ENCODE measurements around the gene DEPDC1.
"Not testable (repeated sequence)": the region's sequence is repeated elsewhere in the genome, so short reads cannot be mapped to it uniquely, and the experiment has no call there.

The DEPDC1 gene

DNA sequence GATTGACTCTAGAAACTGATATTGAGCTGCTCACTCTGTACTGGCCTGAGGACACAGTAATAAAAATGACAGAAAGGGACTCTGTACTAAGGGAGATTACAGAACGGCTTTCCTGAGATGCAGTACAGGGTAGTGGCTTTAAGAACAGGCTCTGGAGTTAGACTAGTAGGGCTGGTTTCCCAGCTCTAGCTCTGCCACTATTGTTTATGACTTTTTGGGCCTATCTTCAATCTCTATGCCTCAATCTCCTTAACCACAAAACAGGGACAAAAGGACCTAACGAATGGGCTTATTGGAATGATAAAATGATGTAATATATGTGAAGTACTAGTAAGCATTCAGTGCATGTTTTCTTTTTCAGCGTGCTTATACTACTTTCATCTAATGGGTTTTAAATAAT is 1.4 kb downstream of the DEPDC1 start:
- Mint-ChIP-seq H3K4me3 (peak overlapping the region; percentile 96), H3K9me3 (peaks cover 5% of the 10 kb centered on the region), H3K27me3 (ENCODE audit: low read depth) (peaks cover 19% of the 10 kb centered on the region), H3K36me3 (ENCODE audit: low read depth) (peaks cover 26% of the 10 kb centered on the region), H3K4me1 (ENCODE audit: low read depth) (peaks cover 39% of the 10 kb centered on the region), H3K27ac (peak overlapping the region; percentile 91)
- DNase-seq (ENCODE audit: low spot score) = no peak

DNA sequence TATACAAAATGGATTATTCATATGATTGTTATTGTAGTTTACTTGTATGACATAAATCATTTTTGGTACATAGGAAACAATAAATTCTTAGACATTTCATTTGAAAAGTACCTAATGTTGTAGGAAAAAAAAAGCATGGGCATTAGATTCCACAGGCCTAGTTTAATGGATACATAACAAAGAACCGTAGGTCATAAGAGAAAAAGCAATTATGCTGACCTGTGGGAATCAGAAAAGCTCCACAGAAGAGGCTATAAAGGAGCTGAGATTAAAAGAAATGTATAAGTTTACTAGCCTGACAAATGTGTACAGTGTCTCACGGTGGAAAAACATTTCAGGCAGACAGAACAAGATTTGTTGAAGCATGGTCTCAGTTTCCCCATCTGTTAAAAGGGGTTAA is 3.7 kb downstream of the DEPDC1 start:
- H3K27me3 Mint-ChIP-seq (ENCODE audit: low read depth) = peaks cover 6% of the 10 kb centered on the region
- peaks cover 40% of the 10 kb centered on the region for H3K36me3 Mint-ChIP-seq (ENCODE audit: low read depth)
- no peak for DNase-seq (ENCODE audit: low spot score)
- peaks cover 10% of the 10 kb centered on the region for H3K9me3 Mint-ChIP-seq
- H3K27ac Mint-ChIP-seq = no peak overlapping the region
- peaks cover 39% of the 10 kb centered on the region for H3K4me1 Mint-ChIP-seq (ENCODE audit: low read depth)
- no peak overlapping the region for H3K4me3 Mint-ChIP-seq

DNA sequence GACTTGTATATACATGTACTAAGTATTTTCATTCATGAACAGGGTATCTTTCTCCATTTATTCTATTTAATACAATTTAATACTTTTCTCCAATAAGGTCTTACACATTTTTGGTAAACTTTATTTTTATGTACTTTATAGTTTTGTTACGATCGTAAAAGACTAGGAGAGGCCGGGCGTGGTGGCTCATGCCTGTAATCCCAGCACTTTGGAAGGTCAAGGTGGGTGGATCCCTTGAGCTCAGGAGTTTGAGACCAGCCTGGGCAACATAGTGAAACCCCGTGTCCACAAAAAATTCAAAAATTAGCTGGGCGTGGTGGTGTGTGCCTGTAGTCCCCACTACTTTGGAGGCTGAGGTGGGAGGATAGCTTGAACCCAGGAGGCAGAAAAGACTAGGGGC is 4.6 kb downstream of the DEPDC1 start:
- not testable (repeated sequence) for DNase-seq (ENCODE audit: low spot score); H3K27ac Mint-ChIP-seq; H3K9me3 Mint-ChIP-seq; H3K27me3 Mint-ChIP-seq (ENCODE audit: low read depth)
- peak overlapping the region; percentile 3 for H3K4me3 Mint-ChIP-seq
- peaks cover 47% of the 10 kb centered on the region for H3K36me3 Mint-ChIP-seq (ENCODE audit: low read depth)
- H3K4me1 Mint-ChIP-seq (ENCODE audit: low read depth) = peaks cover 37% of the 10 kb centered on the region

DNA sequence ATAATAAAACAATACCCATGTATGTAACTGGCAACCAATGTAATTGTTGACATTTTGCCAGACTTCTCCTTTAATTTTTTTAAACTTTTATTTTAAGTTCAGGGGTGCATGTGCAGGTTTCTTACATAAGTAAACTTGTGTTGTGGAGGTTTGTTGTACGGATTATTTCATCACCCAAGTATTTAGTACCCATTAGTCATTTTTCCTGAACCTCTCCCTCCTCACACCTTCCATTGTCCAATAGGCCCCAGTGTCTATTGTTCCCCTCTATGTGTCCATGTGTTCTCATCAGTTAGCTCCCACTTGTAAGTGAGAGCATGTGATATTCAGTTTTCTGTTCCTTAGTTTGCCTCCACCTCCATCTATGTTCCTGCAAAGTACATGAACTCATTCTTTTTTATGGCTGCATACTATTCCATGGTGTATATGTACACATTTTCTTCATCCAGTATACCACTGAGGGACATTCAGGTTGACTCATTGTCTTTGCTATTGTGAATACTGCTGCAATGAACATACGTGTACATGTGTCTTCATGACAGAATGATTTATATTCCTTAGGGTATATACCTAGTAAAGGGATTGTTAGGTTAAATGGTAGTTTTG is 6.7 kb downstream of the DEPDC1 start:
- peaks cover 53% of the 10 kb centered on the region for H3K36me3 Mint-ChIP-seq (ENCODE audit: low read depth)
- H3K4me1 Mint-ChIP-seq (ENCODE audit: low read depth) = peaks cover 35% of the 10 kb centered on the region
- no peaks in the 10 kb centered on the region for H3K27me3 Mint-ChIP-seq (ENCODE audit: low read depth)
- H3K4me3 Mint-ChIP-seq = no peak overlapping the region
- H3K9me3 Mint-ChIP-seq = peaks cover 10% of the 10 kb centered on the region
- no peak for DNase-seq (ENCODE audit: low spot score)
- no peak overlapping the region for H3K27ac Mint-ChIP-seq

DNA sequence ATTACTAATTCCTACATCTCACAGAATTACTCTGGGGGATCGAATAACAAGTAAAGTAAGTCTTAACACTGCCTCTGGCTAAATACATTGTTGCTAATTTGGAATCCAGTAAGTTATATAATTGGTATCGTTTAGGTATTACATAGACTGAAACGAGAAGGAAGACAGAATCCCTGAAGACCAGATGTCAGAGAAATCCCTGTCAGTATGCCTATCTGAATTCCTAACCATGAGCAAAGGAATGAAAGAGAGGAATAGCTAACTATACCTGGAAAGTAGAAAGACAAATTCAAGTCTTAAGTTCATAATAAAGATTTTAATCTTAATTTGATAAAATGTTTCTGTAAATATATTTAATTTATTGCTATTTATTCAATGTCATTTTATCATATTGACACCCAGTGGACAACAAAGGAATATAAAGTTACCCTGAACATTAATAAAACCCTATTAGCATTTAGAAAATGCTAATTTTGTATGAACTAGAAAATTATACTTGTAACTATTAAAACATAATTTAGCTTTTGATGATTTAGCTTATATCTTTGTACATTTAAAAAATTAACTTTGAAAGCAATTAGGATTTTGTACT is 11.4 kb downstream of the DEPDC1 start:
- Mint-ChIP-seq H3K36me3 (ENCODE audit: low read depth) (peaks cover 55% of the 10 kb centered on the region), H3K27me3 (ENCODE audit: low read depth) (no peaks in the 10 kb centered on the region), H3K4me1 (ENCODE audit: low read depth) (peaks cover 13% of the 10 kb centered on the region), H3K9me3 (peaks cover 4% of the 10 kb centered on the region), H3K4me3 (no peak overlapping the region), H3K27ac (no peak overlapping the region)
- DNase-seq (ENCODE audit: low spot score) = no peak

DNA sequence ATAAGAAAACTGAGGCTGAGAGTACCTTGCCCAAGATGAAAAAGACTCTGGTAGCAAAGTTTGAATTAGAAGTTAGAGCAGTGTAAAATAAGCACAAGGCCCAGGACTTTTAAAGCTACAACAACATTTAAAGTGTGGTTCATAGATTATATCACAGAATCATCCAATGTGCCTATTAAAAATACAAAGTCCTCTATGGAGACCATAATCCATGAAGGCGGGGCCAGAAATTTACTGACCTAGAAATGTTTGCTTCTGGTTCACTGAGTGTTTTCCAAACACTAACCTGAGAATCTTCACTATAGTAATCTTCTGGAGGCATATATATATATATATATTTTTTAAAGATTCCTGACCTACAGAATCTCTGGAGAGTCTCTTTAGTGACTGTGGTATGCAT is 12.3 kb downstream of the DEPDC1 start:
- H3K9me3 Mint-ChIP-seq = no peaks in the 10 kb centered on the region
- peaks cover 13% of the 10 kb centered on the region for H3K4me1 Mint-ChIP-seq (ENCODE audit: low read depth)
- H3K27ac Mint-ChIP-seq = no peak overlapping the region
- peaks cover 54% of the 10 kb centered on the region for H3K36me3 Mint-ChIP-seq (ENCODE audit: low read depth)
- H3K4me3 Mint-ChIP-seq = no peak overlapping the region
- no peak for DNase-seq (ENCODE audit: low spot score)
- H3K27me3 Mint-ChIP-seq (ENCODE audit: low read depth) = no peaks in the 10 kb centered on the region

DNA sequence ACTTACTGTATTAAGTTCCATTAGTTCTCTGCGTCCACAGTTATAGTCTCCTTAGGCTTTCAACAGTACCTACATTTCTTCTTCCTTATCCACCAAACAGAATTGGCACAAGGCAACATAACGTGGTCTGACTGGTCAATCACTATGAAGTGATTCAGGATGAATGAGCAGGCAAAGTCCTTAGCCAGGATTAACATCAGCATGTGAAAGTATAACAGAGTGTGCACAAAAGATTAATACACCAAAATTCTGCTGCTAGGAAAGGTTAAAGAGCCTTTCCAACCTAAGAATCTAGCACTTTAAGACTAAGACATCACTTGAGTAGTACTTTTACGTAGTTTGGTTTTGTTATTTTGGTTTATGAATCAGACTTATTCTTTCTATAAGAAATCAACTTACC is 15.8 kb downstream of the DEPDC1 start:
- no peak overlapping the region for H3K27ac Mint-ChIP-seq
- no peak overlapping the region for H3K4me3 Mint-ChIP-seq
- no peaks in the 10 kb centered on the region for H3K27me3 Mint-ChIP-seq (ENCODE audit: low read depth)
- H3K4me1 Mint-ChIP-seq (ENCODE audit: low read depth) = peaks cover 3% of the 10 kb centered on the region
- DNase-seq (ENCODE audit: low spot score) = no peak
- H3K9me3 Mint-ChIP-seq = no peaks in the 10 kb centered on the region
- peaks cover 51% of the 10 kb centered on the region for H3K36me3 Mint-ChIP-seq (ENCODE audit: low read depth)

DNA sequence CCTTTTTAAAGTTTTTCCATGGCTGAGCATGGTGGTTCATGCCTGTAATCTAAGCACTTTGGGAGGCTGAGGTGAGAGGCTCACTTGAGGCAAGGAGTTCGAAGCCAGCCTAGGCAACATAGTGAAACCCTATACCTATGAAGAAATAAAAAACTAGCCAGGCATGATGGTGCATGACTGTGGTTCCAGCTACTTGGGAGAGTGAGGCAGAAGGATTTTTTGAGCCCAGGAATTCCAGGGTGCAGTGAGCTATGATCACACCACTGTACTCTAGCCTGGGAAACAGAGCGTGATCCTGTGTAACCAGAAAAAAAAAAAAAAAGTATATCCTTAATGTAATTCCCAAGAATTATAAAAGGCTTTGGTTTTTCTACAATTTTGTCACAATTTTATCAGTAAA is 17.4 kb downstream of the DEPDC1 start:
- no peak overlapping the region for H3K27ac Mint-ChIP-seq
- peaks cover 3% of the 10 kb centered on the region for H3K4me1 Mint-ChIP-seq (ENCODE audit: low read depth)
- no peak for DNase-seq (ENCODE audit: low spot score)
- no peaks in the 10 kb centered on the region for H3K9me3 Mint-ChIP-seq
- peaks cover 45% of the 10 kb centered on the region for H3K36me3 Mint-ChIP-seq (ENCODE audit: low read depth)
- no peaks in the 10 kb centered on the region for H3K27me3 Mint-ChIP-seq (ENCODE audit: low read depth)
- no peak overlapping the region for H3K4me3 Mint-ChIP-seq

DNA sequence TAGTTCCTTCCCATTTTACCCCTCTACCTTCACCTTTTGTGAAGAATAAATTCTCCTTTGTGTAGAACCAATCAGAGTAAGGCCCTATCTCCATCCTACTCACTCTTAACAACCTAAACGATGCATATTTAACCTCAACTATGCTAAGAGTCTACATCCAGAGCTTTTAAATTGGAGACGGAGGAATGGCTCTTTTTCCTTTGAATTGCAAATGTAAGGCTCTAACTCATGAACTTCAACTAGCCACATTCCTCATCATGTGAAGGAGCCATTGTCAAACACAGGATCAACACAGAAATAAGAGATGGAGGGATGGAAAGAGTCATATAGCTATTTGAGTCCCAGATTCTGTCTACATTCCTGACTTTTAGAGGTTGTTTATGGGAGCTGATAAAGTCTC is 18.2 kb downstream of the DEPDC1 start:
- Mint-ChIP-seq H3K27ac (no peak overlapping the region), H3K27me3 (ENCODE audit: low read depth) (no peaks in the 10 kb centered on the region), H3K36me3 (ENCODE audit: low read depth) (peaks cover 45% of the 10 kb centered on the region), H3K9me3 (no peaks in the 10 kb centered on the region), H3K4me3 (no peak overlapping the region), H3K4me1 (ENCODE audit: low read depth) (peaks cover 3% of the 10 kb centered on the region)
- DNase-seq (ENCODE audit: low spot score) = no peak

DNA sequence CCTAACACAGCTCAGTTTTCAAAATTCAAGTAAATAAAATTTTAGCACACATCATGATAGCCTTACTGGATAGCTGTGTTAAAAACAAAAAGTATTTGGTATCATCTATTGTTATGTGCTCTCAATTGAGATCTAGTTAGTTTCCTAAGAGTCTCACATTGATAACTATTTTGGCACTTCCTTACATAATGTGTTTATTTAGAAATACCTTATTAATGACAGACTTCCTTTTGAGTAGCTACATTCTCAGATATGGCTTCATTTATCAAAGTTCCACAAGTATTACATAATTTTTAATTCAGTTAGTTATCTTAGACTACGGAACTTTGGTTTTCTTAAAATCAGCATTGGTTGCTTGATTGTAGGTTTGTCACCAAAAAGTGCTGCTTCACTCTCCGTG is 20.3 kb downstream of the DEPDC1 start:
- H3K36me3 Mint-ChIP-seq (ENCODE audit: low read depth) = peaks cover 31% of the 10 kb centered on the region
- DNase-seq (ENCODE audit: low spot score); H3K27ac Mint-ChIP-seq; H3K9me3 Mint-ChIP-seq; H3K27me3 Mint-ChIP-seq (ENCODE audit: low read depth); H3K4me3 Mint-ChIP-seq; H3K4me1 Mint-ChIP-seq (ENCODE audit: low read depth): not testable (repeated sequence)

DNA sequence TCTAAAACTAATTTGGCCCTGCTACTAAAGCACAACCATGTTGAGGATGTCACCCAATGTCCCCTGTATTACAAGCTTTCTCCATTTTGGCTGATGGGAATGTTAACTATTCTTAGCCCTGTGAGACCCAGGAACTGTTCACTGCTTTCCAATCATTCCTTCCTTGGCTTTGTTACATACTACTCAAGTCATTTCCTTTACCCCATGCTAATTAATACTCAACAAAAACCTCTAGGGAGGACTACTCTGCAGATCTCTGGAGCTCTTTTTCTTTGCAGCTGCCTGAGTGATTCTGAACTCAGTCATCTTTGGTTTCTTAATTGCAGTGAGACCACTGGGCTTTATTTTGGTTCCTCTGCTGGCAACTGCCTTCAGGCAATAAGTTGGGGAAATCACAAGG is 23.8 kb downstream of the DEPDC1 start:
- Mint-ChIP-seq H3K4me3 (no peak overlapping the region), H3K36me3 (ENCODE audit: low read depth) (peaks cover 13% of the 10 kb centered on the region), H3K27me3 (ENCODE audit: low read depth) (no peaks in the 10 kb centered on the region), H3K9me3 (no peaks in the 10 kb centered on the region), H3K4me1 (ENCODE audit: low read depth) (no peaks in the 10 kb centered on the region), H3K27ac (no peak overlapping the region)
- DNase-seq (ENCODE audit: low spot score) = no peak

DNA sequence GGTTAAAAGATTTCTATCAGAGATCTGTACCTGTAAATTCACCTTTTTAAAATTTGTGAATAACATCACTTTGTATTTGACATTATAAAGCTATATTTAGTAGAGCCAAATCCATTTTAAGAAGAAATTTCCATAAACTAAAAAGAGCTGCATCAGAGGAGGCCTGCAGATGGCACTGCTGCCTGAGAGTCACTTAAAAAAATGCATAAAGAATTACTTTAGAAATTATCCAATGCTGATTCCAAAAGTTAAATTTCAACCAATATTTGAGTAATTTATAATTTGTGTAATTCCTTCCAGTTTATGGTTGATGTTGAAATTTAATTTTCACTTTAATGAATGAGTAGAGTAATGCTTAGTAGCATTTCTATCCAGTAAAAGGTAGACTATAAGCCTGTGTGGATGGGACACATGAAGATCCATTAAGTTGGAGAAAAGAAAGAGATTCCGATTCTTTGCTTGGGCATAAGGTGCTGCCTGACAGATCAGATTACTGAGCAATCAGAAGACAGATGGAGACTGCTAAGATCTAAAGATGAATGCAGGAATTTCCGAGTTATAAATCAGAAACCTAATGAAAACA is 26.4 kb downstream of the DEPDC1 start:
- no peak overlapping the region for H3K4me3 Mint-ChIP-seq
- no peaks in the 10 kb centered on the region for H3K9me3 Mint-ChIP-seq
- H3K27me3 Mint-ChIP-seq (ENCODE audit: low read depth) = no peaks in the 10 kb centered on the region
- DNase-seq (ENCODE audit: low spot score) = no peak
- no peaks in the 10 kb centered on the region for H3K4me1 Mint-ChIP-seq (ENCODE audit: low read depth)
- no peak overlapping the region for H3K27ac Mint-ChIP-seq
- peaks cover 4% of the 10 kb centered on the region for H3K36me3 Mint-ChIP-seq (ENCODE audit: low read depth)

DNA sequence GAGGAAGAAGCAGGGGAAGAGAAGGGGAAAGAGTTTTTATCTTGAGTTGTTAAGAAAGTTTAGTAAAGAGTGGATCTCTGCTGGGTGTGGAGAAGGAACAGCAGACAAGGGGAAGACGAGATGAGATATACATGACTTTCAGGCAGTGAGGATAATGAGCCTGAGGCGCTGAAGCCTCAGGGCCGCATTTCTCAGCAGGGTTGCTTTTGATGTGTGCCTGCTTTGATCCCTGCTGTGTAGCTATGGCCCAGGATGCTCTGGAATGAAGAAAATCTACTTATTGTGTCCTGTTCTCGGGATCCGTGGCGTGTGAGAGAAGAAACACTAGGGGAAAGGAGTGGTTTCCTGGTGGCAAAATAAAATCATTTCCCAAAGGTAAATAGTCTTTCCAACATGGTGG is 32.0 kb downstream of the DEPDC1 start:
- no peak for DNase-seq (ENCODE audit: low spot score)
- no peak overlapping the region for H3K4me3 Mint-ChIP-seq
- H3K36me3 Mint-ChIP-seq (ENCODE audit: low read depth) = no peaks in the 10 kb centered on the region
- no peaks in the 10 kb centered on the region for H3K4me1 Mint-ChIP-seq (ENCODE audit: low read depth)
- H3K27me3 Mint-ChIP-seq (ENCODE audit: low read depth) = peaks cover 5% of the 10 kb centered on the region
- H3K27ac Mint-ChIP-seq = no peak overlapping the region
- H3K9me3 Mint-ChIP-seq = peaks cover 4% of the 10 kb centered on the region

DNA sequence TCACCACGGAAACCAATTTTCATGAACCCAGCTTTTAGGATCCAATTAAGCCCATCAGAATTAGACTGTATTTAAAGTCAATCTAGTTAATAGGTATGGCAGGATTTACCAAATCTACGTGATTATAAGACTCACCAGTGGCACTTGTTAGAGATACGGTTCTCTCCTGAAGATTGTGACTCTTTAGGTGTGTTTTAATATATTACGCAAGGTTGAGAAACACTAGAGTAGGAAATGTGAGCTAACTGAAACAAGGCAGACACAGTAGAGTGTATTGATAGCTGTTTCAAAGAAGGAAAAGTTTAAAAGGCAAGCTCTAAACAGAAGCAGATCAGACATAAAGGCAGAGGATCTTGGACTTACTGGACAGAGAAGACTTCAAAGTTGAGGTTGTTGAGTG is 35.9 kb downstream of the DEPDC1 start:
- H3K4me3 Mint-ChIP-seq = no peak overlapping the region
- no peaks in the 10 kb centered on the region for H3K36me3 Mint-ChIP-seq (ENCODE audit: low read depth)
- no peak overlapping the region for H3K27ac Mint-ChIP-seq
- no peak for DNase-seq (ENCODE audit: low spot score)
- peaks cover 5% of the 10 kb centered on the region for H3K27me3 Mint-ChIP-seq (ENCODE audit: low read depth)
- peaks cover 4% of the 10 kb centered on the region for H3K9me3 Mint-ChIP-seq
- no peaks in the 10 kb centered on the region for H3K4me1 Mint-ChIP-seq (ENCODE audit: low read depth)

DNA sequence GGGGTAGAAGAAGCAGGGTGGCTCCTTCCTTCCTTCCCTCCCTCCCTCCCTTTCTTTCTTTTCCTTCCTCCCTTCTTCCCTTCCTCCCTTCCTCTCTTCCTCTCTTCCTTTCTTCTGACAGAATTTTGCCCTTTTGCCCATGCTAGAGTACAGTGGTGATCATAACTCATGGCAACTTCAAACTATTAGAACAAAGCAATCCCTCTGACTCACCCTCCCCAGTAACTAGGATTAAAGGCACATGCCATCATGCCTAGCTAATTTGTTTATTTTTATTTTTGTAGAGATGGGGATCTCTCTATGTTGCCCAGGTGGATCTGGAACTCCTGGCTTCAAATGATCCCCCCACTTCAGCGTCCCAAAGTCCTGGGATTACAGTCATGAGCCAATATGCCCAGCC is 37.1 kb downstream of the DEPDC1 start:
- Mint-ChIP-seq H3K27ac (no peak overlapping the region), H3K4me1 (ENCODE audit: low read depth) (no peaks in the 10 kb centered on the region), H3K4me3 (no peak overlapping the region), H3K27me3 (ENCODE audit: low read depth) (no peaks in the 10 kb centered on the region), H3K36me3 (ENCODE audit: low read depth) (no peaks in the 10 kb centered on the region), H3K9me3 (peaks cover 4% of the 10 kb centered on the region)
- DNase-seq (ENCODE audit: low spot score) = no peak

Data from T-helper 2 cell treated with Interferon-gamma antibody and Interleukin-4, amounts not matched to agents 5 μg/mL and 100 μg/mL, for 36 hours (primary cell).